Mucosa of gallbladder (tissue), 1 donor: ENCODE results near the gene PPP2R5D. TPM values are rescaled to one million over a fixed set of nuclear protein-coding genes. Genes with fewer than 3 reads are reported as not detected.
"Not testable (repeated sequence)": the region's sequence is repeated elsewhere in the genome, so short reads cannot be mapped to it uniquely, and the experiment has no call there.

Source experiments
- DNase-seq: peaks from one replicate; pipeline ENCODE4 v3.0.0-alpha.2; 2020; ENCODE audit warnings: low spot score
- total RNA-seq: library from RNA; stranded (reverse); gene quantifications from one replicate; pipeline ENCODE4 v1.2.1, GENCODE V29; 2021
- donor health status: DM: no; HTN: no; CAD: no.

PPP2R5D gene
- total RNA-seq, 1 donor from 2014 or later: 34.9 TPM

- no peak for DNase-seq
Measured at GRCh38 chr6:42989923-42990322, 5.6 kb downstream of the PPP2R5D start.

DNA sequence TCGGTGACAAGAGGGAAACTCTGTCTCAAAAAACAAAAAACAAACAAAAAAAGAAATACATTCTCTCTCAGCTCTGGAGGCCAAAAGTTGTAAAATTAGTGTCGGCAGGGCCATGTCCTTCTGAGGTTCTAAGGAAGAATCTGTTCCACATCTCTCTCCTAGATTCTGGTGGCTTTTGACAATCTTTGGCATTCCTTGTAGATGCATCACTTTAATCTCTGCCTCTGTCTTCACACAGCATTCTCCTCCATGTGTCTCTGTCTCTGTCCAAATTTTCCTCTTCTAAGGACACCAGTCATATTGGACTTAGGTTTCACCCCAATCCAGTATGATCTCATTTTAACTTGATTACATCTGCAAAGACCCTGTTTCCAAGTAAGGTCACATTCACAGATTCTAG, 9.1 kb downstream of the PPP2R5D start:
- no peak for DNase-seq

GRCh38 chr6:42996513-42996912, 12.1 kb downstream of the PPP2R5D start:
- no peak for DNase-seq

- DNase-seq: not testable (repeated sequence)
Measured at GRCh38 chr6:42998205-42998604, 13.8 kb downstream of the PPP2R5D start.

DNA sequence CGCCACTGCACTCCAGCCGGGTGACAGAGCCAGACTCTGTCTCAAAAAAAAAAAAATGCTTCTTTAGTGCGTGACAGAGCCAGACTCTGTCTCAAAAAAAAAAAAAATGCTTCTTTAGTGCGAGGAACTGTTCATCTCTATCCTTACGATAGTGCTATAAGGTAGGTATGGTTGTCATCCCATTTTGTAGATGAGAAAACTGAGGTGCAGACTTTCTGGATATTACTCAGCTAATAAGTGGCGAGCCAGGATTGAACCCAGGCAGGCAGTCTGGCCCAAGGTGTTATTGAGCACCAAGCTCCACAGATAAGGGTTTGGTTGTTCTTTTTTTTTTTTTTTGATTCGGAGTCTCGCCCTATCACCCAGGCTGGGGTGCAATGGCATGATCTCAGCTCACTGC, 17.5 kb downstream of the PPP2R5D start:
- no peak for DNase-seq

GRCh38 chr6:43005844-43006243, 21.5 kb downstream of the PPP2R5D start:
- DNase-seq: no peak

- DNase-seq: no peak
Measured at GRCh38 chr6:43006251-43006650, 21.9 kb downstream of the PPP2R5D start.

GRCh38 chr6:43007126-43007525, 22.8 kb downstream of the PPP2R5D start:
- DNase-seq: no peak

GRCh38 chr6:43009124-43009523, 24.8 kb downstream of the PPP2R5D start:
- peak; percentile 13 for DNase-seq

DNA sequence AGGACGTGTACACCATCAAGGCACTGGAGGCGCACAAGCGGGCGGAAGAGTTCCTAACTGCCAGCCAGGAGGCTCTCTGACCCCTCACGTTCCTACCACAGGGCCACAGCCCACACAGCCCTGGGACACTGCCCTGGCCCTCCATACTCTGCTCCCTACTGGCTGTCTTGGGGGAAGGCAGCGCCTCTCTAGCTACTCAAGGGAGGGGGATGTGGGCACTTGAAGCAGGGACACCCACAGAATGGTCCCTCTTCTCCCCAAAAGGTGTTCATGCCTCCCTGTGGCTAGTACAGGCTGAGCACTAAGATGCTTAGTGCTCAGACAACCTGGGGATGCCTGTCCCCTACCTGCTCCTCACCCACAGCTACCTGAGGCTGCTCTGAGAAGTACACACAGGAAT, 26.8 kb downstream of the PPP2R5D start:
- DNase-seq: no peak

DNA sequence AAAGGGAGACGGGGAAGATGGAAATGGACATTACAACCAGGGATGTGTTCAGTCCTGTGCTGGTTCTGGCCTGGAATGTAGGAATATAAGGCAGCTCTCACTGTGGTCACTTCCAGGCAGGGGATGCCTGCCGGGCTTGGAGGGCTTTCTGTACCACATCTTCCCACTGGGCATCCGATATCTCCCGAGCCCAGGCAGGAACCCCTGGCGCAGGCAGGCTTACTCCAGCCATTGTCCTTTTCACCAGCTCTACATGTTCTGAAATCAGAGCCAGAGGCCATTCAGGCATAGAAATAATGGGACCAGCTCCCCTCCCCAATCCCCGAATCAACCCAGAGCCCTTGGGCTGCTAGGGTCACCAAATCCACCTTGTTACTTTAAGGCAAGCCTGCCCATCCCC, 28.0 kb downstream of the PPP2R5D start:
- no peak for DNase-seq

- no peak for DNase-seq
Measured at GRCh38 chr6:43013097-43013842, 28.9 kb downstream of the PPP2R5D start.

GRCh38 chr6:43013843-43014433, 29.6 kb downstream of the PPP2R5D start, which contains the start of the genes KLHDC3 and MEA1:
Gene KLHDC3, plus strand, starts transcription at chr6:43014249. Its CDS starts 2,944 bp downstream, at chr6:43017193.
Gene MEA1, minus strand, starts transcription at chr6:43013946. Its CDS starts 133 bp downstream, at chr6:43013813.
- peak; percentile 99 for DNase-seq

GRCh38 chr6:43014434-43014909, 30.1 kb downstream of the PPP2R5D start:
- DNase-seq: no peak

DNA sequence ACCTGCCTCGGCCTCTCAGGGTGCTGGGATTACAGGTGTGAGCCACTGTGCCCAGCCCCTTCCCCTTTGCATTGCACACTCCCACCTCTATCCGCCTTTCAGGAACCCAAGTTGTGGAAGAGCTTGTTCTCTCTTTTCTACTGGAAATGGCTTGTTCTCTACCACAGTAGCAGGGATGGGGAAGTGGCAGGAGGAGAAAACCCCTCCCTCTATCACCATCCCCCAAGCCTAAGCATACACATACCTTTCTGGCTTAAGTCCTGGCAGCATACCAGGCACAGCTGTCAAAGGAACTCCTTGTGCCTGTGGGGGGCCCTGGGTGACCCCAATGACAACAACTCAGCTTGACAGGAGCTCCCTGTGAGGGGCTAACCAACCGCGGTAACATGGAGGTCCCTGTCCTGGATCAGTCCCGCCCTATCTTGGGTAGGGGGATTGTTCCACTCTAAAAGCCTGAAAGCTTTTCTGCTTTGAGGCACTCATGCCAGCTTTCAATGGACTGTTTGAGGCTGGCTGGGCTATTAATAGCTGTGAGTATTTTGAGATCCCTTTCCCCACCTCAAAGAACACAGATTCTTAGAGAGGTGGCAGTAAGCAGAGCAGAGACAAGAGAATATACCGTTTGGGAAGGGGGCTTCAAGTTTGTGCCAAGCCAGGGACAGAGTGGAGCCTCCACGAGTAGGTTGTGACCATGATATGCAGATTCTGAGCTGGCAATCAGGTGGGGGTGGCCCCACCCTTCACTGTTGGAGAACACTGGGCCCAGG, 32.0 kb downstream of the PPP2R5D start:
- no peak for DNase-seq

DNA sequence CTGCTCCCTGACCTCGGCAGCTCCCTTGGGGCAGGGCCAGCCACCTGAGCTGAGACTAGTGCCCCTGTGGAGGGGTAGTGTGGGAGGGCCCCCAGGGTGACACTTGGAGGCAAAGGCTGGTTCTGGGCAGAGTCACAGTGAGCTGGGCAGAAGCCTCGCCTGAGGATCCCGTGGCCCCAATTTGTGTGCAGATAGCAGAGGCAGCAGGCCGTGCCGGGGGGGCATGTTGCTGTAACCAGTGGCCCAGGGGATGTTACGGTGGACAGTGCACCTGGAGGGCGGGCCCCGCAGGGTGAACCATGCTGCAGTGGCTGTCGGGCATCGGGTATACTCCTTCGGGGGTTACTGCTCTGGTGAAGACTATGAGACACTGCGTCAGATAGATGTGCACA, 32.6 kb downstream of the PPP2R5D start:
- no peak for DNase-seq

DNA sequence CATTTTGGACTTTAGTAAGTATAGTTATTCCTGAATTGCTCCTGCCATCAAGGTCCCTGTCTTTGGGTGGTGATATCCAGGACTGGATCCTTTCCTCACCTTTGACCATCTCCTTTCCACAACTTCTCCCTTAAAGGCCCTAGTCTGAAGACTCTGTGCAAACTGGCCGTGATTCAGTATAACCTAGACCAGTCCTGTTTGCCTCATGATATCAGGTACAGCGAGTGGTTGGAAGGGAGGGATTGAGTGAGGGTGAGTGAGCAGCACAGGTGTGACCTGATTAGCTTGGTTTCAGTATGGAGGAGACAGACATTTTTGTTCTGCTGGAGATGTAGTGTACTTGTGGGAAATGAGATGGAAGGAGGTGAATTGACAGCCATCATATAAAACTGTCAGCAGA, 34.8 kb downstream of the PPP2R5D start:
- DNase-seq: no peak

DNA sequence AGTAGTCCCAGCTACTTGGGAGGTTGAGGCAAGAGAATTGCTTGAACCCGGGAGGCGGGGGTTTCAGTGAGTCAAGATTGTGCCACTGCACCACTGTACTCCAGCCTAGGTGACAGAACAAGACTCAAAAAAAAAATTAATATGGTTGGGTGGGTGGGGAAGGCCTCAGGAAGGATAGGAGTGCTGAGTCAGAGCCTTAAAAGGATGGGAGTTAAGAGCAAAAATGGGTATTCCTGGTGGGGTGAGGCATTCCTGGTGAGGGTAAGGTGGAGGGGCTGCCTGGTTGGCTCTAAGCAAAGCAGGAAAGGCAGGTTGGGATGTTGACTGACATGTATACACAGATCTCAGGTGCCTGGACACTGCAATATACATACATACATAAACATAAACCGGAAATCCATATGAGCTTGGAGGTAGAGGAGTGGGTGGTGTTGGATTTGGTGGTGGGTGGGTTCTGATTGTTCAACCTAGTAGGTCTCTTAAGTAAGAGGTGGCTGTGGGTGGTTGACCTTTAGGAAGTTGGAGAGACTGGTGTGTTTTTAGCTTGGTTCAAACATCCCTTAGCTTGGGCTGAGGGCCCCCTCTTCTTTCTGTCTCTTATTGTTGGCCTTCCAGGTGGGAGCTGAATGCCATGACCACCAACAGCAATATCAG, 35.8 kb downstream of the PPP2R5D start:
- DNase-seq: no peak

DNA sequence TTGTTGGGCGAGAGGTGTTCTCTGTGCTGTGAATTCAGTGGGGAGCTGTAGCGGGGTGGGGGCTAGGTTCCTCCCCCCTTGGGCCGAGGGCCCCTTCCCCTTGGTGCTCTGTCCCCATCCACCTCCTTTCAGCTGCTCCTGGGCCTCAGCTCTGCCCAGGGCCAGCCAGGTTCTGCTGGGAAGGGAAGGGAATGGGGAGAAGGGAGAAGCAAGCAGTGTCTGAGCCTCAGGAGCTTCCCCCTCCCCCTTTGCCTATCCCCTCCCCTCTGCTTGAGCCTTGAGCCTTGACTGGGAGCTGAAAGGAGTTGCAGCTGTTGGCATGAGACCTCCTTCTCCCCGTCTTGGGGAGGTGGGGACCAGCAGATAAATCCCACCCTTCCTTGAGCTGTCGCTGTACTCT, 36.5 kb downstream of the PPP2R5D start:
- DNase-seq: no peak

DNA sequence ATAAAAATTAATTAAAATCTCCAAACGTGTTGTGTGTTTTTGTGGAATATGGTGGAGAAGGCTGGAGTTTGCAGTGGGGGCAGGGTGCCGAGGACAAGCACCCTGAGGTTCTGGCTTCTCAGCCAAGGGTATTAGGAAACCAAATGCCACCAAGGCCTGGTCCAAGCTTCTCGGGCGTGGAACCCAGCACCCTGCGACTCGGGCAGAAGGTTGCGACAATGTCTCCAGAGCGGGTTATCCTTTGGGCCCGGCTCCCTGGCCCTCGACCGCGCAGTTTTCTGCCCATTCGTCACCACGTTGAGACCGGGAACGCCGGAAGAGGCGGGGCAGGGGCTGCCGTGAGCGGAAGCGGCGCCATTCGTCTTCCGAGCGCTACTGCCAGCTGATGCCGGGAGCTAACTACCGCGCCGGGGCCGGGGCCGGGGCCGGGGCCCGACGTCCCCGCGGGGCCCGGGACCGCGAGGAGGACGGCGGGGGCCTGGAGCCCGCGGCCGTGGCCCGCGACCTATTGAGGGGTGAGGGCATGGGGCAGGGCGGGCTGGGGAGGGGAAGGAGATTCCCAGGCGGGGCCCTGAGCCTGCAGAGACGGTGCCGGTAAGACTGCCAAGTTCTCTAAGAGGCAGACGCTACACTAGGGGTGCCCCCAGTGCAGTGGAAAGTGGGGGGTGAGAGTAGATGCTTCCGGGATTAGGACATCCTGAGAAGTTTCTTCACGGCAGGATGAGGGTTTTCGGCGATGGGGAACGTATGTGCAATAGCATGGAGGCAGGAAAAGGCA, 37.1 kb downstream of the PPP2R5D start, which contains the start of gene RRP36:
RRP36 (plus strand) TSS at position 354 of the 778 bp plus-strand sequence; CDS start at position 386, 32 bp downstream.
- peak; percentile 67 for DNase-seq

DNA sequence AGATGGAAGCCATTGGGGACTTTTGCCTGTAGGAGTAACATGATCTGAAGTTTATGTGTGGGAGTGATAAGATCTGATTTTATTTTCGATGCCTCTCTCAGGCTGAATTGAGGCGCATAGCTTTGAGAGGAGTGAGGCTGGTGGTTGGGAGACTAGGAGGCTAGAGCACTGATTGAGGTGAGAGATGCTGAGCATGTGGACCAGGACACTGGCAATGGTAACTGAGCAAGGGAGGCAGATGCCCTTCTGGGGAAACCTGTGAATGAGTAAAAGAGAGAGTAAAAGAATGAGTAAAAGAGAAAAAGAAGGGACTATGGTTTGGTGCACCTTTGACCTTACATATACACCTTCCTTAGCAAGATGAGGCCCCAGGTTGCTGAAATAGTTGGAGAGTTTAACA, 40.1 kb downstream of the PPP2R5D start:
- no peak for DNase-seq
